Retinal pigment epithelial cell (primary cell): ENCODE data around the gene METTL21C.

Experiments
- DNase-seq: peaks from one replicate; pipeline ENCODE4 v3.0.0-alpha.2; 2010; ENCODE audit warnings: low read depth
- H3K4me3 ChIP-seq: 2 replicates; pipeline ENCODE4 v1.5.1; 2011; ENCODE audit warnings: mild to moderate bottlenecking, low read length, control low read depth, moderate library complexity
- TF ChIP-seq, protein P1 (sequence below): conservative IDR thresholded peaks from 2 replicates; pipeline ENCODE4 v1.5.1; 2011; ENCODE audit warnings: low read depth, low read length, control low read depth, inconsistent platforms

METTL21C gene

DNA sequence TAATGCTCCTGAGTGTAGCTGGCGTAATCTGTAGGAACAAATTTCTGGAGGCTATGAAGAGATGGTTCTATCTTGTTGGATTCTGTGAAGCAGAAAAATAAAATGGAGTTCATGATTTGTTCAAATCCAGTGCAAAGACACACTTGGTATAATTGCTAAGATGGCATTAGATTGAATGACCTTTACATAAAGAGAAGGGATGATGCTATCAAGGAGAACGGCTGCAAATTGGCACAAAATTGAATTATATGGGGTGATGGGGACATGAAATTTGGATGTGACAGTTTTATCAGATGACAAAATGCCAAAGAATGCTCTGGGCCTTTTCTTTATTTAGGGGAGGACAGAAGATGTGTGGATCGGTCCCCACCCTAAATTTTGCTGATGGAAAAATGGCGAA is 4.0 kb downstream of the METTL21C start:
- TF ChIP-seq, protein P1, sequence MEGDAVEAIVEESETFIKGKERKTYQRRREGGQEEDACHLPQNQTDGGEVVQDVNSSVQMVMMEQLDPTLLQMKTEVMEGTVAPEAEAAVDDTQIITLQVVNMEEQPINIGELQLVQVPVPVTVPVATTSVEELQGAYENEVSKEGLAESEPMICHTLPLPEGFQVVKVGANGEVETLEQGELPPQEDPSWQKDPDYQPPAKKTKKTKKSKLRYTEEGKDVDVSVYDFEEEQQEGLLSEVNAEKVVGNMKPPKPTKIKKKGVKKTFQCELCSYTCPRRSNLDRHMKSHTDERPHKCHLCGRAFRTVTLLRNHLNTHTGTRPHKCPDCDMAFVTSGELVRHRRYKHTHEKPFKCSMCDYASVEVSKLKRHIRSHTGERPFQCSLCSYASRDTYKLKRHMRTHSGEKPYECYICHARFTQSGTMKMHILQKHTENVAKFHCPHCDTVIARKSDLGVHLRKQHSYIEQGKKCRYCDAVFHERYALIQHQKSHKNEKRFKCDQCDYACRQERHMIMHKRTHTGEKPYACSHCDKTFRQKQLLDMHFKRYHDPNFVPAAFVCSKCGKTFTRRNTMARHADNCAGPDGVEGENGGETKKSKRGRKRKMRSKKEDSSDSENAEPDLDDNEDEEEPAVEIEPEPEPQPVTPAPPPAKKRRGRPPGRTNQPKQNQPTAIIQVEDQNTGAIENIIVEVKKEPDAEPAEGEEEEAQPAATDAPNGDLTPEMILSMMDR = no peak
- no peak for DNase-seq
- H3K4me3 ChIP-seq = no peak overlapping the region

DNA sequence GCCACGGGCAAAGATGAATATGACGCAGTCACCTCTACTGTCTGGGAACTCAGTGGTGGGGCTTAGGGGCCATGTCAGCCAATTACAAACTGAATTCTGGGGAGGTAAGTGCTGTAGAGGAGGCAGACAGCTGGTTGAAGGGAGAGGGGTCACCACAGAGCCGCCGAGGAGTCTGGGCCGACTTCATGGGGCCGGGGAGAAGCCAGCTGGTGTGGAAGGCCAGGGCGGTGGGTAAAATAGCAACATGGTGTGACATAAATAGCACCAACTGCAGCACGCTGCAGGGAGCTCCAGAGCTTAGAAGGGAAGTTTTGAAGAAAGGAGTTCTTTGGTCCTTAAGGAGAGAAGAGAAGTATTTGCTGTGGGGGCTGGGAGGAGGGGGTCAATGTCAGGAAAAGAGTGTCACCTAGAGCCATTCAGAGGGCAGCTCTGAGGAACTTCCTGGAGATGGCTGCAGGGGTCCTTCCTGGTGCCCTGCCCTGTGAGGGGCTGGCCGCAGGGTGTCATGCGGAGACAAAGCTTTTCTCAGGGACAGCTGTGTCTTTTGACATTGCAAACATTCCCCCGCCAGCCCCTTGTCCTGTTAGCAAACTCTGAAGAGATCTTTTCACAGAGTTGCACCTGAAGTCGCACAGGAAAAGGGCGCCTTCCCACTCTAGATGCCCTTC is 6.4 kb downstream of the METTL21C start:
- no peak overlapping the region for H3K4me3 ChIP-seq
- DNase-seq = no peak
- TF ChIP-seq, protein P1 = no peak

GRCh38 chr13:102687520-102687919 is 7.3 kb downstream of the METTL21C start:
- no peak overlapping the region for H3K4me3 ChIP-seq
- TF ChIP-seq, protein P1 = no peak
- no peak for DNase-seq

DNA sequence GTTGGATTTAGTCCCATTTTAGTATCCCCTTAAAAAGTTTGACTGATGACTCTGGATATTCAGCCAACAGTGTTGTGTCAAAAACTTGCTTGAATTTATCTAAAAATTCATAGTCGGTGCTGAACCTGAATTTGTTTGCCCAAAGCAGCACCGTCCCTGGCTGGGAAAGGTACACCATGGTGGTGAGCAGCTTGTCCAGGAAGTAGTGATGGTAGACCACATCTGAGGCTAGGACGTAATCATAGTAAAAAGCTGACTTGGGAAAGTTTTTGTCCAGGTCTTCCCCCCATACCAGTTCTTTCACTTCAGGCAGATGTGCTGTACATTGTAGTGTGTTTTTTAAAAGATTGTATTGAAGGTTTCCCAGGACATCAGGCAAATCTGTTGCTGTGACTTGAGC is 8.8 kb downstream of the METTL21C start:
- no peak for DNase-seq
- TF ChIP-seq, protein P1 = no peak
- no peak overlapping the region for H3K4me3 ChIP-seq

DNA sequence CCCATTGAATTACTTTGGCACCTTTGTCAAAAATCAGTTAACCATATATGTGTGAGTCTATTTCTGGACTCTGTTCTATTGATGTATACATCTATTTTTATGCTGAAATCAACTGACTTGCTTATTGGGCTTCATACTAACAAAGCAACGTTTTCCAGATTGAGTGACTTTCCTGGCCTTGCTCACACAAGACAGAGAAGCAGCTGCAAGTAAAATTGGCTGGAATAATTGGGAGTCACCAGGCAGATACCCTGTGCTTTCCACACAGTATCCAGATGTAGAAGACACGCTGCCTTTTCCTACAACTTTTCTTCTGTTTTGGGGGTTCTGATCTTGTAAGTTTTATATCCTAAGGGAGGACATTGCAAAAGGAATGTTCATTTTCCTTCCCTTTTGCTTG is 11.2 kb downstream of the METTL21C start:
- TF ChIP-seq, protein P1 = no peak
- H3K4me3 ChIP-seq = no peak overlapping the region
- DNase-seq = no peak

- TF ChIP-seq, protein P1 = no peak
- no peak for DNase-seq
- H3K4me3 ChIP-seq = no peak overlapping the region
These were observed 12.1 kb downstream of the METTL21C start for GRCh38 chr13:102682727-102683126.

GRCh38 chr13:102682211-102682610 is 12.6 kb downstream of the METTL21C start:
- TF ChIP-seq, protein P1 = no peak
- DNase-seq = no peak
- H3K4me3 ChIP-seq = no peak overlapping the region
